GM11168 (cell line): ENCODE results near the gene HTRA1.

Experiments used
- in situ Hi-C: fragments of 300-500 bp; cut with MboI; formaldehyde crosslinking; loops from one replicate; pipeline ENCODE4 v1.12.0; 2022; ENCODE audit warnings: low sequenced_read_pairs; ENCODE audit not compliant: unreplicated experiment

The HTRA1 gene

GRCh38 chr10:122461367-122461728 lies at the start of gene HTRA1:
HTRA1 (plus strand) TSS chr10:122461553; CDS start chr10:122461653, 100 bp downstream.
- in situ Hi-C loops = no loop called here

- in situ Hi-C loops = no loop called here
Observed at GRCh38 chr10:122413327-122413726, 48.0 kb upstream of the HTRA1 start.

DNA sequence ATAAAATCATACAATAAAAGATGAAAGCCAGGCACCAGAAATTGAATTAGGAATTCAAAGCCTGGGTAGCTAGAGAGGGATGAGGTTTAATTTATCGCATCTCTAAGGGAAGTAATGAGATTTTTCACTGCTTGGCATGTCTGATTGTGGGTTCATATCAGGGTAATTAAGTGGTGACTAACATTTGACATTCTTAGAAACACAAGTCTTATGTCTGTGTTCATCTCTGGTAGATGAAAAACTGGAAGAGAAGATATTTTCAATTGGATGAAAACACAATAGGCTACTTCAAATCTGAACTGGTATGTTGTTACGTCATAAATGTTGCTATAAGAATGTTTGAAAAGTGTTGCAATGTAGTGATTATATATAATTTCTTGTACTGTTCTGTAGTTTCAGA lies 43.7 kb upstream of the HTRA1 start:
- in situ Hi-C loops = no loop called here

GRCh38 chr10:122419016-122419415 lies 42.3 kb upstream of the HTRA1 start:
- in situ Hi-C loops = no loop called here

DNA sequence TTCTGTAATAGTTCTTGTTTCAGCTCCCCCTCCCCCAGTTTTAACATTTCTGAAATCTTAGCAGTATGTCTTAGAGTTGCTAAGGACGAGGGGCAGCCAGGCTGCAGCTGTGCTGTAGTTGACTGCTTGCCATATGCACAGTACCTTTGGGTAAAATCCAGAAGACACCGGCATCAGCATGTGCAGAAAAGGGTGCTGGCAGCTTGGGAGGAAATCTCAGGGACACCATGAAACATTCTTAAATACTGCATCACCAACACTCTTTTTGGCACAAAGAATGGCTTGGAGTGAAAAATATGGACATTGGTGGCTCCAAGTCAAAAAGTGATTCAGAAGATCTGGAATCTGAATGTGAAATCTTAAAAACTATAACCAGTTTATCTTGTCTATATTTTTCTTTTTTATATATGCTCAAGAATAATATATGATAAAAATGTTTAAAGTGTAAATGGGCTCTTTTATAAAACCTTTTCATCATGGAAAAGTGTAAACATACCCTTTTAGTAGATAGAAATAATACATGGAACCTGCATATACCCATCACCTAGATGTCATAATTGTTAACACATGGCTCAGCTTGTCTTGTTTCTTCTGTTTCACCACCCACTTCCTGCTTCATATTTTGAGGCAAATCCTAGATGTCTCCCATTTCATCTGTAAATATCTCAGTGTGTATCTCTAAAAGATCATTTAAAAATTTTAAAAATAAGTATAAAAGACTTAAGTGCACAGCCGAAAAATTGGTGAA lies 41.3 kb upstream of the HTRA1 start:
- in situ Hi-C loops = no loop called here

- in situ Hi-C loops = no loop called here
Observed at GRCh38 chr10:122420624-122421007, 40.7 kb upstream of the HTRA1 start.

- in situ Hi-C loops = no loop called here
Observed at GRCh38 chr10:122421054-122421625, 40.2 kb upstream of the HTRA1 start.

DNA sequence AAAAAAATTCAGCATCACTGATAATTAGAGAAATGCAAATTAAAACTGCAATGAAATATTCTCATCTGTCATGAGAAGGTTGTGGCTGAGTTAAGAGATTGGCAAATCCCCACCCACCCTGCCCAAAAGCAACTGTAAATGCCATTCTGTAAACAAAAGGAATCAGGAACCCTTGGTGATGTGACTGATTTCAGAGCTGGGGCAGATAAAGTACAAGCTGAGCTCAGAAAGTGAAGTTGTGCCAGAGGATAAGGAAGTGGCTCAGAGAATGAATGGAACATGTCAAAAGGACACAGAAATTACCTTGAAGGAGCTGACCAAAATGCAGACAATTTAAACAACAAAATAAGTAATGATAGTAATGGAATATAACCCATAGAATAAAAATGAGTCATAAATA lies 39.6 kb upstream of the HTRA1 start:
- in situ Hi-C loops = no loop called here

DNA sequence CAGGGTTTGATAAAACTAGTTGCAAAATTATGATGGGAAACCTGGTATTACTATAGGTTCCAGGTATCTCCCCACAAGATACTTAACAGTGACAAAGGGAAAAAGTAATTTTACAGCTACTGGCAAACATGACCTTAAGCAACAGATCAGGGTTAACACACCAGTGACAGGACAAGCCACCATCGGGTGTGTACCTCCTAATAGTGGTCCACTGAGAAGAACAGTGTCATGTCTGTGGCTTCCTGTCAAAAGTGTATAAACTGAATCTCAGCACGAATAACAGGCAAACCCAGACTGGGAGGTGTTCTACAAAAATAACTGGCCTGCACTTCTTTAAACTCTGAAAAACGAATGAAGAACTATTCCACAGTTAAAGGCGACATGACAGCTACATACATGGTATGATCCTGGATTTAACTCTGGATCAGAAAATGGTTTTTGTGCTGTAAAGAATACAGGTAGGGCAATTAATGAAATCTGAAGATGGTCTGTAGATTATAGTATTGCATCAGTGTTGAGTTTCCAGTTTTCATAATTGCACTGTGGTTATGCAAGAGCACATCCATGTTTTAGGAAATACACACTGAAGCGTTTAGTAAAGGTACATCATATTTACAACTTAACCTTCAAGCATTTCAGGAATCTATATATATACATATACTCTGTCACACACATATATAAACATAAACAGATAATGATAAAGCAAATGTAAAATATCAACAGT lies 38.9 kb upstream of the HTRA1 start:
- in situ Hi-C loops = no loop called here

- in situ Hi-C loops = no loop called here
Observed at GRCh38 chr10:122424059-122424458, 37.3 kb upstream of the HTRA1 start.

- in situ Hi-C loops = no loop called here
Observed at GRCh38 chr10:122426829-122427228, 34.5 kb upstream of the HTRA1 start.

DNA sequence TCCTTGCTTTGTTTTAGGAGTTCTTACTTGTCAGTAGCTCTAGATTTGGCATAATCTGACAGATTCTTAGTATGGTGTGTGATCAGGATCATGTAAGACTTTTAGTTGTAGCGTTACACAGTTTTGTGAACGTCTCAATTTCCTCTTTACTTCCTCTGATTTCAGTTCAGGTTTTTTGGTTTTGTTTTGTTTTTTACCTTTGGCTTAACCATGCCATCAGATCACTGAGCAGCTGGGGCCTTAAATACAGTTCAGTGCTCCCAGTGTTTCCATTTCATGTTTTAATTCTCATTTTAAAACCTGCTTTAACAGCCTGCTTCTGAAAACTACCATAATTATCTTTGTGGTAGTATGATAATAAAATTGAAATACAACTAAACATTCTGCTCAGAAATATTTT lies 34.1 kb upstream of the HTRA1 start:
- in situ Hi-C loops = no loop called here

- in situ Hi-C loops = no loop called here
Observed at GRCh38 chr10:122435212-122435827, 26.0 kb upstream of the HTRA1 start.

DNA sequence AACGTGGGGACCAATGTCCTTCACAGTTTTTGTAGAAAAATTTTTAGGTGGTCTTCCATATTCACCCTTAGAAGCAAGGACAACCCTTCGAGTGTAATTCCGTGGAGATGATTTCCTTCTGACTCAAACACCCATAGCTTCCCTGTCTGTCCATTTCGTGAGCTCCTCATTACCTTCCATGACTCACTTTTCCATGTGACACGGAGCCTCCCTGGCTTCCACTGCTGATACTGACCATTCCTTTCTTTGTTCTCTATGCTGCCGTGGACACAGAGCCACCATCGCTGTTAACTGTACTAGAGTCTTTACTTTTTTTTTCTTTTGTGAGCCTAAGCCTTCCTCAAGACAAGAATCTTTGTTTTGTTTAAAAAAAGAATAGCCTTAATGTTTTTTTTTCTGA lies 19.4 kb upstream of the HTRA1 start:
- in situ Hi-C loops = no loop called here

- in situ Hi-C loops = no loop called here
Observed at GRCh38 chr10:122445469-122445868, 15.9 kb upstream of the HTRA1 start.

DNA sequence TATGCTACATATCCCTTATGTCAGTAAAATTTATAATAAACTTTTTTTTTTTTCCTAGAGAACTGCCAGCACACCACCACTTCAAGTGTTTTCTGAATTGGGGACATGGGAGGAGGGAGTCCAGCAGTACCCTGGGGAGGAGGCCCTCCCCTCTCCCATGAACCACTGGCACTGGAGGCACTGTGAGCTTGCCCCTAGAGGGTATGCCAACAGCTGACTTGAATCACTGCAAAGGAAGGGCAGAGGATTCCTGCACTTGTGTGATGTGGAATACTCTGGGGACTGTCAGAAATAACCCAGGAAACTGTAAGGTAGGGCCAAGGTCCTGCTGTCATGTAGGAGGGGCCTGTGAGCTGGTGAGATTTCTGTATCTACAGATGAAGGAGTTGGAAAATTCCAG lies 15.4 kb upstream of the HTRA1 start:
- in situ Hi-C loops = no loop called here

GRCh38 chr10:122446668-122447423 lies 14.5 kb upstream of the HTRA1 start:
- in situ Hi-C loops = no loop called here

DNA sequence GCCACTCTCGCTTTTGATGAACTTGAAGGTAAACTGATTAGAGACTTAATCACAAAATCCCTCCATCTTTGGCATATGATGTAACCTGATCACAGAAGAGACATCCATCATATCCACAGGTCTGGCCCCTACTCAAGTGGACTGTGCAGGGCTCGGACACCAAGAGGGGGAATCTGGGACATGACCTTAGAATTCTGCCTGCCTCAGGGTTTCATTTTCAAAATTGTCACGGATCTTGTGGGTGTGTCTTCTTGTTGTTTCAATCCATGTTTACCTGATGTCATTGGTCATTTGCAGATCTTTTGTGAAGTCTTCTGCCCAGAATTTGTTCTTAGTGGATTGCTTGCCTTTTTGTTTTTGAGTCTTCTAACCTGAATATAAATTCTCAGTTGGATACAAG lies 12.8 kb upstream of the HTRA1 start:
- in situ Hi-C loops = no loop called here

DNA sequence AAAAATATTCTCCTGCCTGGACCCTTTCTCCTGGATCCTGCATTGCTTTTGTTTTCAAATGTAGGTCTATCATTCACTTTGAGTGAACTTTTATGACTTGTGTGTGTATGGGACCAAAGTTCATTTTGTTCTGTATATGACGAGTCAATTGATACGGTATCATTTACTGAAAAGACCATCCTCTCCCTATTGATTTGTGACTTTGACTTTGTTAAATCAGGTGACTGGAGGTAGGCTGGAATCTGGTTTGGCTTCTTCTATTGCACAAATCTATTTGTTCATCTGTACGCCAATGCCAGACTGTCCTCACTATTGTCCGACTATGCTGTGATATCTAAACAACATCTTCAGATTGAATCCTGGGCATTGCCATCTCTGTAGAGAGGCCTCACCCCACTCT lies 12.2 kb upstream of the HTRA1 start:
- in situ Hi-C loops = no loop called here

GRCh38 chr10:122450353-122450990 lies 10.9 kb upstream of the HTRA1 start:
- in situ Hi-C loops = no loop called here
